Lower leg skin (tissue), 3 donors: ENCODE results near the gene MORC4.

ENCODE experiments used
- POLR2A ChIP-seq, 2 donors: fragments of 450-650 bp; IDR thresholded peaks; one replicate each; pipeline ENCODE4 v1.6.1; 2016 to 2017; ENCODE audit warnings: antibody characterized with exemption in 2 of 2, mild to moderate bottlenecking in 1 of 2, moderate library complexity in 1 of 2
- TF ChIP-seq, protein P1 (sequence below), 3 donors: fragments of 450-650 bp; IDR thresholded peaks; one replicate each; pipeline ENCODE4 v1.5.1; 2016; ENCODE audit warnings: antibody characterized with exemption in 3 of 3, mild to moderate bottlenecking in 3 of 3, moderate library complexity in 2 of 3

DNA sequence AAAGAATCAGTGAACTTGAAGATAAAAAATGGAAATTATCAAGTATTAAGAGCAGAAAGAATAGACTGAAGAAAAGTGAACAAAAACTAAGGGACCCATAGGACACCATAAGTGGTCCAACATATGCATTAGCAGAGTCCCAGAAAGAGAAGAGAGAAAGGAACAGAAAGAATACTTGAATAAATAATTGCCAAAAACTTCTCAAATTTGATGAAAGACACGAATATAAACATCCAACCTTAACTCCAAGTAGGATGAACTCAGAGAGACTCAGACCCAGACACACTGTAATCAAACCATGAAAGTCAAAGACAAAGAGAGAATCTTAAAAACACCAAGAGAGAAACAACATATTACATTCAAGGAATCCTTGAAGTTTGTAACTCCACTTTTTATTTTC is 35.7 kb downstream of the MORC4 start:
- TF ChIP-seq, protein P1, sequence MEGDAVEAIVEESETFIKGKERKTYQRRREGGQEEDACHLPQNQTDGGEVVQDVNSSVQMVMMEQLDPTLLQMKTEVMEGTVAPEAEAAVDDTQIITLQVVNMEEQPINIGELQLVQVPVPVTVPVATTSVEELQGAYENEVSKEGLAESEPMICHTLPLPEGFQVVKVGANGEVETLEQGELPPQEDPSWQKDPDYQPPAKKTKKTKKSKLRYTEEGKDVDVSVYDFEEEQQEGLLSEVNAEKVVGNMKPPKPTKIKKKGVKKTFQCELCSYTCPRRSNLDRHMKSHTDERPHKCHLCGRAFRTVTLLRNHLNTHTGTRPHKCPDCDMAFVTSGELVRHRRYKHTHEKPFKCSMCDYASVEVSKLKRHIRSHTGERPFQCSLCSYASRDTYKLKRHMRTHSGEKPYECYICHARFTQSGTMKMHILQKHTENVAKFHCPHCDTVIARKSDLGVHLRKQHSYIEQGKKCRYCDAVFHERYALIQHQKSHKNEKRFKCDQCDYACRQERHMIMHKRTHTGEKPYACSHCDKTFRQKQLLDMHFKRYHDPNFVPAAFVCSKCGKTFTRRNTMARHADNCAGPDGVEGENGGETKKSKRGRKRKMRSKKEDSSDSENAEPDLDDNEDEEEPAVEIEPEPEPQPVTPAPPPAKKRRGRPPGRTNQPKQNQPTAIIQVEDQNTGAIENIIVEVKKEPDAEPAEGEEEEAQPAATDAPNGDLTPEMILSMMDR (IDR thresholded peaks at IDR 0.05): no peak
- no peak for TF ChIP-seq POLR2A (IDR thresholded peaks at IDR 0.05)
